ENCODE measurements around the gene TRAPPC11.

DNA sequence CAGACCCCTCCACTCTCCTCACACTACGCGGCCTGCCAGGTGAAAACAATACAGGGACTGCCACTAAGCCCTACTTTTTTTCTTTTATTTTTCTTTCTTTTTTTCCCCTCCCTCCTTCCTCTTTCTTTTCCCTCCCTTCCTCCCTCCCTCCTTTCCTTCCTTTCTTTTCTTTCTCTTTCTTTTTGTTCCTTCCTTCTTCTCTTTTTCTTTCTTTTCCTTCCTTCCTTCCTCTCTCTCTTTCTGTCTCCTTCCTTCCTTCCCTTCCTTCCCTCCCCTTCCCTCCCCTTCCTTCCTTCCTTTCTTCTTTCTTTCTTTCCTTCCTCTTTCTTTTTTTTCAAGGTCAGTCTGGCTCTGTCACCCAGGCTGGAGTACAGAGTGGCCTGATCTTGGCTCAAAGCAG lies 42.0 kb upstream of the TRAPPC11 start:
- TF ChIP-seq, protein P1, sequence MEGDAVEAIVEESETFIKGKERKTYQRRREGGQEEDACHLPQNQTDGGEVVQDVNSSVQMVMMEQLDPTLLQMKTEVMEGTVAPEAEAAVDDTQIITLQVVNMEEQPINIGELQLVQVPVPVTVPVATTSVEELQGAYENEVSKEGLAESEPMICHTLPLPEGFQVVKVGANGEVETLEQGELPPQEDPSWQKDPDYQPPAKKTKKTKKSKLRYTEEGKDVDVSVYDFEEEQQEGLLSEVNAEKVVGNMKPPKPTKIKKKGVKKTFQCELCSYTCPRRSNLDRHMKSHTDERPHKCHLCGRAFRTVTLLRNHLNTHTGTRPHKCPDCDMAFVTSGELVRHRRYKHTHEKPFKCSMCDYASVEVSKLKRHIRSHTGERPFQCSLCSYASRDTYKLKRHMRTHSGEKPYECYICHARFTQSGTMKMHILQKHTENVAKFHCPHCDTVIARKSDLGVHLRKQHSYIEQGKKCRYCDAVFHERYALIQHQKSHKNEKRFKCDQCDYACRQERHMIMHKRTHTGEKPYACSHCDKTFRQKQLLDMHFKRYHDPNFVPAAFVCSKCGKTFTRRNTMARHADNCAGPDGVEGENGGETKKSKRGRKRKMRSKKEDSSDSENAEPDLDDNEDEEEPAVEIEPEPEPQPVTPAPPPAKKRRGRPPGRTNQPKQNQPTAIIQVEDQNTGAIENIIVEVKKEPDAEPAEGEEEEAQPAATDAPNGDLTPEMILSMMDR (IDR thresholded peaks at IDR 0.05; ENCODE audit: low read length), result no peak
- no peak for TF ChIP-seq EZH2 (IDR thresholded peaks at IDR 0.05; ENCODE audit: borderline replicate concordance, low read length)
